Measurements from ENCODE around the gene IL34. TPM values are rescaled to one million over a fixed set of nuclear protein-coding genes. Genes with fewer than 3 reads are reported as not detected.

IL34 gene
- total and polyA plus RNA-seq, 2 of the 13 experiments (the other 11 are each of a cell fraction or from before 2014, with no cell fraction given) = 1.2 to 1.3 TPM

GRCh38 chr16:70703041-70703834 is 56.9 kb downstream of the IL34 start (continued):
- TF ChIP-seq CBX2 (IDR thresholded peaks at IDR 0.05; ENCODE audit: low read depth, low read length) (no peak), CBX2 (CRISPR knock-in tag; IDR thresholded peaks at IDR 0.05; ENCODE audit: low read depth) (no peak), HNRNPL (IDR thresholded peaks at IDR 0.05; ENCODE audit: low read depth, low read length) (0 out of 2 replicates have a peak, but pooled peaks have one; percentile 31), ZFP91 (CRISPR knock-in tag; IDR thresholded peaks at IDR 0.05; ENCODE audit: borderline replicate concordance) (peak; percentile 38; the same call in 1 of the 2 replicates), FIP1L1 (IDR thresholded peaks at IDR 0.05; ENCODE audit: borderline replicate concordance, insufficient read depth, low read depth, low read length) (0 out of 2 replicates have a peak, but pooled peaks have one; percentile 18), ZFP36 (IDR thresholded peaks at IDR 0.05; ENCODE audit: borderline replicate concordance, low read depth, low read length, partially characterized antibody) (no peak), NCOA2 (CRISPR knock-in tag; IDR thresholded peaks at IDR 0.05) (0 out of 2 replicates have a peak, but pooled peaks have one; percentile 17), ZNF280D (CRISPR knock-in tag; IDR thresholded peaks at IDR 0.05) (no peak), GABPB1 (CRISPR knock-in tag; IDR thresholded peaks at IDR 0.05) (0 out of 2 replicates have a peak, but pooled peaks have one; percentile 16), BCL6 (CRISPR knock-in tag; IDR thresholded peaks at IDR 0.05) (no peak), BATF2 (CRISPR knock-in tag; IDR thresholded peaks at IDR 0.05) (no peak), ZNF687 (CRISPR knock-in tag; IDR thresholded peaks at IDR 0.05) (peak; percentile 75), AKAP8 (CRISPR knock-in tag; IDR thresholded peaks at IDR 0.05) (no peak; the same call in 1 of the 2 replicates), TEAD3 (CRISPR knock-in tag; optimal IDR thresholded peaks at IDR 0.05; ENCODE audit: borderline replicate concordance) (peak; percentile 67), SNAPC5 (CRISPR knock-in tag; IDR thresholded peaks at IDR 0.05; ENCODE audit: borderline replicate concordance) (no peak), CTCF (CRISPR knock-in tag; IDR thresholded peaks at IDR 0.05) (peak; percentile 43)
